H1 (cell line): Measurements from ENCODE around the gene SLC47A2. TPM values are rescaled to one million over a fixed set of nuclear protein-coding genes. Genes with fewer than 3 reads are reported as not detected.

Experiments used
- POLR2AphosphoS5 ChIP-seq: IDR thresholded peaks from 2 replicates; pipeline ENCODE4 v1.6.1; 2011; ENCODE audit warnings: low read depth, low read length
- SRF ChIP-seq: IDR thresholded peaks from 2 replicates; pipeline ENCODE4 v1.6.1; 2011; ENCODE audit warnings: mild to moderate bottlenecking, low read depth, low read length, moderate library complexity
- polyA plus RNA-seq, 7 experiments: library from polyadenylated mRNA; depleted of rRNA in 3 of 7; stranded (reverse) in 5 of 7; unstranded in 2 of 7; fragments of >200 nt in 5 of 7; fragments of 200-250 nt in 2 of 7; gene quantifications; 1 replicate in 5 of 7; 2 replicates in 1 of 7; 4 replicates in 1 of 7; pipeline versions ENCODE4 v1.2.1 to v1.2.3, GENCODE V29; 2011 to 2013; ENCODE audit warnings: missing spikeins in 2 of 7, mixed read lengths in 2 of 7
- total RNA-seq: library from RNA; stranded (reverse); fragmentation: NEBNext Ultra II Directional; extraction: Animal tissue kit (Norgen Biotek cat#: 25700); gene quantifications from 2 replicates; pipeline ENCODE4 v1.2.1, GENCODE V29; 2021
- TF ChIP-seq, protein P1 (sequence below), 3 experiments: IDR thresholded peaks; 1 replicate in 2 of 3; 2 replicates in 1 of 3; pipeline versions ENCODE4 v1.5.1 to v1.6.1; 2011; ENCODE audit warnings: low read length in 3 of 3, mild to moderate bottlenecking in 3 of 3, inconsistent platforms in 2 of 3, low read depth in 1 of 3, moderate library complexity in 1 of 3; ENCODE audit not compliant: insufficient read depth in 1 of 3; ENCODE audit errors: control extremely low read depth in 1 of 3

The SLC47A2 gene
- total and polyA plus RNA-seq, 2 of the 8 experiments (the other 6 are each of a cell fraction or from before 2014, with no cell fraction given): not detected

GRCh38 chr17:19720631-19721426 lies 4.4 kb upstream of the SLC47A2 start (continued):
- TF ChIP-seq, protein P1, sequence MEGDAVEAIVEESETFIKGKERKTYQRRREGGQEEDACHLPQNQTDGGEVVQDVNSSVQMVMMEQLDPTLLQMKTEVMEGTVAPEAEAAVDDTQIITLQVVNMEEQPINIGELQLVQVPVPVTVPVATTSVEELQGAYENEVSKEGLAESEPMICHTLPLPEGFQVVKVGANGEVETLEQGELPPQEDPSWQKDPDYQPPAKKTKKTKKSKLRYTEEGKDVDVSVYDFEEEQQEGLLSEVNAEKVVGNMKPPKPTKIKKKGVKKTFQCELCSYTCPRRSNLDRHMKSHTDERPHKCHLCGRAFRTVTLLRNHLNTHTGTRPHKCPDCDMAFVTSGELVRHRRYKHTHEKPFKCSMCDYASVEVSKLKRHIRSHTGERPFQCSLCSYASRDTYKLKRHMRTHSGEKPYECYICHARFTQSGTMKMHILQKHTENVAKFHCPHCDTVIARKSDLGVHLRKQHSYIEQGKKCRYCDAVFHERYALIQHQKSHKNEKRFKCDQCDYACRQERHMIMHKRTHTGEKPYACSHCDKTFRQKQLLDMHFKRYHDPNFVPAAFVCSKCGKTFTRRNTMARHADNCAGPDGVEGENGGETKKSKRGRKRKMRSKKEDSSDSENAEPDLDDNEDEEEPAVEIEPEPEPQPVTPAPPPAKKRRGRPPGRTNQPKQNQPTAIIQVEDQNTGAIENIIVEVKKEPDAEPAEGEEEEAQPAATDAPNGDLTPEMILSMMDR (IDR thresholded peaks at IDR 0.05; ENCODE audit: control extremely low read depth in 1 of 3, insufficient read depth in 1 of 3, low read depth in 1 of 3, low read length in 3 of 3): no peak
- TF ChIP-seq POLR2AphosphoS5: no peak
- no peak for TF ChIP-seq SRF
- TF ChIP-seq, all 59 proteins: peak for 0
